ENCODE data around the gene IL9R.
"Not testable (repeated sequence)": the region's sequence is repeated elsewhere in the genome, so short reads cannot be mapped to it uniquely, and the experiment has no call there.

Gene IL9R

GRCh38 chrX:155999751-156000150 lies 2.3 kb downstream of the IL9R start:
- not testable (repeated sequence) for DNase-seq

- no peak for DNase-seq
Observed at GRCh38 chrX:156000361-156000926, 2.9 kb downstream of the IL9R start.

DNA sequence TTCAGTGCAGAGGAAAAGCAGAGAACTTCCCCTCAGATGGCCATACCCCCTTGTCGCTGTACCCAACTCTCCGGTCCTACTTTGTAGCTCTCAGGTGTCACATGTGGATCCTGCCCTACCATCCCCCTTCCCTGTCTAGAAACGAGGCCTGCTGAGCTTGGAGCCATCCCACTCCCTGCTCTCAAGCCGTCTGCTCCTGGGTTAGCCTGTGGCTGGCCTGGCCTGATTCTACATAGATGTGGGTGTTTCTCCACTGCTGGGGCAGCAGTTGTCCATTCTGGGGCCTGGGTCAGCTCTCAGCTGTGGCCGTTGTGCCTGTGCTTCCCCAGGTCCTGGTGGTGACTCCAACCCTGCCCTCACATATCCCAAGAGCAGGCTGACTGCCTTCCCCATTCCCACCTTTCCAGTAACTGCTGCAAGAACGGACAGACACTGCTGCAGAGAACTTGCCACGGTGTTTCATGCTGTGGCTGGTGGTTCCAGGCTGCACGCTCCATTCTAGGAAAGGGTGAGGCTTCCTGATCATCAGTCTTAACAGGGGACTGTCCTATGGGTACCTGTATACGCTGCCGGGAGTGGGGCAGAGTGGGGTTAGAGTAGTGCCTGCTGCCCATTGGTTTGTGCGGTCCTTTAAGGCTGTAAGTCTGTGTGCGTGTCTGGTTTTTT lies 3.6 kb downstream of the IL9R start:
- DNase-seq, result no peak

- no peak for DNase-seq
Observed at GRCh38 chrX:156001667-156002021, 4.1 kb downstream of the IL9R start.

GRCh38 chrX:156002507-156002906 lies 5.0 kb downstream of the IL9R start:
- no peak for DNase-seq

DNA sequence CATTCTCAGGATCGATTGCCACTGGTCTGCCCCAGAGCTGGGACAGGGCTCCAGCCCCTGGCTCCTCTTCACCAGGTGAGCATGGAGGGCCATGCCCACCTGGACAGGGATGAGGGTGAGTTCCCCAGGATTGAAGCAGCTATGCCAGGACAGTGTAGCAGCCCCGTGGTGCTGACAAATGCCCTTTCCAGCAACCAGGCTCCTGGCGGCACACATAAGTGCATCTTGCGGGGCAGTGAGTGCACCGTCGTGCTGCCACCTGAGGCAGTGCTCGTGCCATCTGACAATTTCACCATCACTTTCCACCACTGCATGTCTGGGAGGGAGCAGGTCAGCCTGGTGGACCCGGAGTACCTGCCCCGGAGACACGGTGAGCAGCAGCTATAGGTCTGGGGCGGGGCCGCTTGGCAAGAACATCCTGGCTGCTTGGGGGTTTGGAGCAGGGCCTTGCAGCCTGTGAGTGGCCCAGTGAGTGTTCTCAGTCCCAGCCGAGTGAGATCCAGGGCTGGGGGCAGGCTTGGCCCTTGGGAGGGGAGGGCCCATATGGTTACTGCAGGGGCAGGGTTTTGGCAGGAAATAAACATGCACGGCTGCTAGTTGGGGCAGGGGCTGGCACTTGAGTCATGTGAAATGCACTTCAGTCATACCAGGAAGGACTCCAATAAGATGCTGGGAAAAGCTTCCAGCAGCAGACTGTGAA lies 6.1 kb downstream of the IL9R start:
- DNase-seq, result no peak

DNA sequence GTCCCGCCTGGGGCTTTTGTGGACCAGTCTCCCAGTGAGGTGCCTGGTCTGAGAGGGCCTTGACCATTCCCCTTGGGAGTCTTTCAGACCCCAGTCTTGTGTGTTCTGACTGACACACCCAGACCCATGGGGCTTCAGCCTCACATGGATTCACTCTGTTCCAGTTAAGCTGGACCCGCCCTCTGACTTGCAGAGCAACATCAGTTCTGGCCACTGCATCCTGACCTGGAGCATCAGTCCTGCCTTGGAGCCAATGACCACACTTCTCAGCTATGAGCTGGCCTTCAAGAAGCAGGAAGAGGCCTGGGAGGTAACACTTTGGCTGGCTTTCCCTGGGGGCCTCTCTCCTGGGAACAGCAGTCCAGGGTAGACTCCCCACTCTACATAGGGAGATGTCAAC lies 6.8 kb downstream of the IL9R start:
- DNase-seq, result no peak

- no peak for DNase-seq
Observed at GRCh38 chrX:156004740-156005139, 7.2 kb downstream of the IL9R start.

- DNase-seq, result no peak
Observed at GRCh38 chrX:156005144-156005543, 7.6 kb downstream of the IL9R start.

GRCh38 chrX:156006468-156006867 lies 9.0 kb downstream of the IL9R start:
- DNase-seq, result not testable (repeated sequence)

DNA sequence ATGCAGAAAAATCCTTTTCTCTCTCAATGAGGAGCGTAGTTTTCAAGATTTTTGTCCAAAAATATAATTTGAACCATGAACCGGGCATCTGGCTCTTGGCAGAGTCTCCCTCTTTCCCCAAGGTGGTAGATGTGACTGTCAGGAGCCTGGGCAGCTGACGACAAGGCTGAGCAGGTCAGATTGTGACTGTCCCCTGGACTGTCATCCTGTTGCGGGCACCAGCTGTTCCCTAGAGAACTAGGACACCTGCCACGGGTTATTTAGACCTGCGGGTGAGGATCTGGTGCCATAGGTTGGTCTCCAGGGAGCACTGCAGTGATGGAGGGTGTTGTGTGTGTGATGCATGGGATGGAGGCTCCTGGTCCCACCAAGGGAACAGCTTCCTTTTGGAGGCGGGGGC lies 10.9 kb downstream of the IL9R start:
- DNase-seq, result not testable (repeated sequence)

GRCh38 chrX:156008915-156009314 lies 11.4 kb downstream of the IL9R start:
- no peak for DNase-seq

GRCh38 chrX:156009691-156010090 lies 12.2 kb downstream of the IL9R start:
- not testable (repeated sequence) for DNase-seq

DNA sequence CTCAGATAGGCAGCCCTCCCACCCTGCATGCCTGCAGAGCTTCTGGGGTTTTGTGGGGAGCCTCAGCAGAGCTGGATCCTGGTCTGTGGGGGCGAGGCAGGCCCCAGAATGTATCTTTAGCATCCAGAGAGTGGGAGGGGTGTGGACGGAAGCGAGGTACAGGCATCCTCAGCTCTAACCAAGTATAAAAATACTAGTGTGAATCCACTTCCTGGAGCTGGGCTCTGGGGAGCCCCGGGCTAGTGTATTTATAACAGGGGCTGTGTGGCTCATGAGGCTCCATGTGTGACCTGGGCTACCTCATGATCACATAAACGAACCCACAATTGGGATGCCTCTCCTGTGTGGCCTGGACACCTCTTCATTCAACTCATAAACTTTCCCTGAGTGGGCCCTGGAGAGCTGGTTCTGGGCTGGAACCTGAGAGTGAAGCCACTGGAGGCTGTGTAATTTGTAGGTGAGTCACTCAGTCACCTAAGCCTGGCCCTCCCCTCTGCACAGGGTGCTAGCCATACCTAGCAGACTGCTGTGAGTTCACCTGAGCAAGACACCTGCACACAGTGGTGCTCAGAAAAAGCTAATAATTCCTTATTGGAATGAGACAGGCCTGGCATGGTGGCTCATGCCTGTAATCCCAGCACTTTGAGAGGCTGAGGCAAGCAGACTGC lies 15.9 kb downstream of the IL9R start:
- DNase-seq, result not testable (repeated sequence)

DNA sequence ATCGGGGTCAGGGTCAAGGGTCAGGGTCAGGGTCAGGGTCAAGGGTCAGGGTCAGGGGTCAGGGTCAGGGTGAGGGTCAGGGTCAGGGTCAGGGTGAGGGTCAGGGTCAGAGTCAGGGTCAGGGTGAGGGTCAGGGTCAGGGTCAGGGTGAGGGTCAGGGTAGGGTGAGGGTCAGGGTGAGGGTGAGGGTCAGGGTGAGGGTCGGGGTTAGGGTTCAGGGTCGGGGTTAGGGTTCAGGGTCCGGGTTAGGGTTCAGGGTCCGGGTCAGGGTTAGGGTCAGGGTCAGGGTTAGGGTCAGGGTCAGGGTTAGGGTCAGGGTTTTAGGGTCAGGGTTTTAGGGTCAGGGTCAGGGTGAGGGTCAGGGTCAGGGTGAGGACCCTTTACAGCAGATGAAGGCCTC lies 22.4 kb downstream of the IL9R start:
- not testable (repeated sequence) for DNase-seq

- not testable (repeated sequence) for DNase-seq
Observed at GRCh38 chrX:156023002-156023401, 25.5 kb downstream of the IL9R start.

DNA sequence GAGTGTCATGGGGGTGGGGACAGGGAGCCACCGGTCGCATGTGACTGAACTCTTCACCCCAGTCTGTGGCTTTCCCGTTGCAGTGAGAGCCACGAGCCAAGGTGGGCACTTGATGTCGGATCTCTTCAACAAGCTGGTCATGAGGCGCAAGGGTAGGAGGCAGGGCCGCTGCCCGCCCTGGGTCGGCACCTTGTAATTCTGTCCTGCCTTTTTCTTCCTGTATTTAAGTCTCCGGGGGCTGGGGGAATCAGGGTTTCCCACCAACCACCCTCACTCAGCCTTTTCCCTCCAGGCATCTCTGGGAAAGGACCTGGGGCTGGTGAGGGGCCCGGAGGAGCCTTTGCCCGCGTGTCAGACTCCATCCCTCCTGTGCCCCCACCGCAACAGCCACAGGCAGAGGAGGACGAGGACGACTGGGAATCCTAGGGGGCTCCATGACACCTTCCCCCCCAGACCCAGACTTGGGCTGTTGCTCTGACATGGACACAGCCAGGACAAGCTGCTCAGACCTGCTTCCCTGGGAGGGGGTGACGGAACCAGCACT lies 27.5 kb downstream of the IL9R start:
- not testable (repeated sequence) for DNase-seq

DNA sequence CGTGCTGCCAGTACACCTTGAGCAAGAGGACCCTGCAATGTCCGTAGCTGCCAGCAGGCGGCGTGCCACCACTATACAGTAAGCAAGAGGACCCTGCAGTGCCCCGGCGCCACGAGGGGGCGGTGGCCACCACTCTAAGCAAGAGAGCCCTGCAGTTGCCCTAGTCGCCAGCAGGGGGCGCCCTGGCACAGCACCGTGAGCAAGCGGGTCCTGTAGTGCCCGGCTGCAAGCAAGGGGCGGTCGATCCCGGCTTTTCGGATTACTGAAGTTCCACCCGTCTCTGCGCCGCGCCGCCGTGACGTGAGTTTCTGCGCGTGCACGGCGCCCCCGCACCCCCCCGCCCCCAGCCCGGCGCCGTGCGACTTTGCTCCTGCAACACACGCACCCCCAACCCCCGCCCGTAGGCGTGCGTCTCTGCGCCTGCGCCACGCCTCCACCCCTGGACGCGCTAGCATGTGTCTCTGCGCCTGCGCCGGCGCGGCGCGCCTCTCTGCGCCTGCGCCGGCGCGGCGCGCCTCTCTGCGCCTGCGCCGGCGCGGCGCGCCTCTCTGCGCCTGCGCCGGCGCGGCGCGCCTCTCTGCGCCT lies 31.2 kb downstream of the IL9R start:
- not testable (repeated sequence) for DNase-seq

DNA sequence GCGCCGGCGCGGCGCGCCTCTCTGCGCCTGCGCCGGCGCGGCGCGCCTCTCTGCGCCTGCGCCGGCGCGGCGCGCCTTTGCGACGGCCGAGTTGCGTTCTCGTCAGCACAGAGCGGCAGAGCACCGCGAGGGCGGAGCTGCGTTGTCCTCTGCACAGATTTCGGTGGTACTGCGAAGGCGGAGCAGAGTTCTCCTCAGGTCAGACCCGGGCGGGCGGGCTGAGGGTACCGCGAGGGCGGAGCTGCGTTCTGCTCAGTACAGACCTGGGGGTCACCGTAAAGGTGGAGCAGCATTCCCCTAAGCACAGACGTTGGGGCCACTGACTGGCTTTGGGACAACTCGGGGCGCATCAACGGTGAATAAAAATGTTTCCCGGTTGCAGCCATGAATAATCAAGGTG lies 31.8 kb downstream of the IL9R start:
- not testable (repeated sequence) for DNase-seq

DNA sequence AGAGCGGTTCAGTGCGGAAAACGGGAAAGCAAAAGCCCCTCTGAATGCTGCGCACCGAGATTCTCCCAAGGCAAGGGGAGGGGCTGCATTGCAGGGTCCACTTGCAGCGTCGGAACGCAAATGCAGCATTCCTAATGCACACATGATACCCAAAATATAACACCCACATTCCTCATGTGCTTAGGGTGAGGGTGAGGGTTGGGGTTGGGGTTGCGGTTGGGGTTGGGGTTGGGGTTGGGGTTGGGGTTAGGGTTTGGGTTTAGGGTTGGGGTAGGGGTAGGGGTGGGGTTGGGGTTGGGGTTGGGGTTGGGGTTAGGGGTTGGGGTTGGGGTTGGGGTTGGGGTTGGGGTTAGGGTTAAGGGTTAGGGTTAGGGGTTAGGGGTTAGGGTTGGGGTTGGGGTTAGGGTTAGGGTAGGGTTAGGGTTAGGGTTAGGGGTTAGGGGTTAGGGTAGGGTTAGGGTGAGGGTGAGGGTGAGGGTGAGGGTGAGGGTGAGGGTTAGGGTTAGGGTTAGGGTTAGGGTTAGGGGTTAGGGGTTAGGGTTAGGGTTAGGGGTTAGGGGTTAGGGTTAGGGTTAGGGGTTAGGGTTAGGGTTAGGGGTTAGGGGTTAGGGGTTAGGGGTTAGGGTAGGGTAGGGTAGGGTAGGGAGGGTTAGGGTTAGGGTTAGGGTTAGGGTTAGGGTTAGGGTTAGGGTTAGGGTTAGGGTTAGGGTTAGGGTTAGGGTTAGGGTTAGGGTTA lies 32.4 kb downstream of the IL9R start:
- not testable (repeated sequence) for DNase-seq

DNA sequence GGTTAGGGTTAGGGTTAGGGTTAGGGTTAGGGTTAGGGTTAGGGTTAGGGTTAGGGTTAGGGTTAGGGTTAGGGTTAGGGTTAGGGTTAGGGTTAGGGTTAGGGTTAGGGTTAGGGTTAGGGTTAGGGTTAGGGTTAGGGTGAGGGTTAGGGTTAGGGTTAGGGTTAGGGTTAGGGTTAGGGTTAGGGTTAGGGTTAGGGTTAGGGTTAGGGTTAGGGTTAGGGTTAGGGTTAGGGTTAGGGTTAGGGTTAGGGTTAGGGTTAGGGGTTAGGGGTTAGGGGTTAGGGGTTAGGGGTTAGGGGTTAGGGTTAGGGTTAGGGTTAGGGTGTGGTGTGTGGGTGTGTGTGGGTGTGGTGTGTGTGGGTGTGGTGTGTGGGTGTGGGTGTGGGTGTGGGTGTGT lies 33.0 kb downstream of the IL9R start:
- not testable (repeated sequence) for DNase-seq

Measured in activated effector memory CD4-positive, alpha-beta T cell treated with anti-CD3 and anti-CD28 coated beads, Interleukin-2, amount 50 U/mL, for 16 hours (primary cell).